Fibroblast of mammary gland (primary cell): ENCODE measurements around the gene MACROH2A2.

ENCODE experiments used
- DNase-seq: peaks from one replicate; pipeline ENCODE4 v3.0.0-alpha.2; 2010; ENCODE audit warnings: low read depth
- H3K4me3 ChIP-seq: 2 replicates; pipeline ENCODE4 v1.5.1; 2011; ENCODE audit warnings: low read depth, mild to moderate bottlenecking, low read length, moderate library complexity; ENCODE audit not compliant: control insufficient read depth
- TF ChIP-seq, protein P1 (sequence below): conservative IDR thresholded peaks from 2 replicates; pipeline ENCODE4 v1.5.1; 2011; ENCODE audit warnings: low read depth, low read length, inconsistent platforms; ENCODE audit not compliant: control insufficient read depth, insufficient read depth

MACROH2A2 gene

GRCh38 chr10:70140297-70140696, 87.7 kb downstream of the MACROH2A2 start:
- TF ChIP-seq, protein P1, sequence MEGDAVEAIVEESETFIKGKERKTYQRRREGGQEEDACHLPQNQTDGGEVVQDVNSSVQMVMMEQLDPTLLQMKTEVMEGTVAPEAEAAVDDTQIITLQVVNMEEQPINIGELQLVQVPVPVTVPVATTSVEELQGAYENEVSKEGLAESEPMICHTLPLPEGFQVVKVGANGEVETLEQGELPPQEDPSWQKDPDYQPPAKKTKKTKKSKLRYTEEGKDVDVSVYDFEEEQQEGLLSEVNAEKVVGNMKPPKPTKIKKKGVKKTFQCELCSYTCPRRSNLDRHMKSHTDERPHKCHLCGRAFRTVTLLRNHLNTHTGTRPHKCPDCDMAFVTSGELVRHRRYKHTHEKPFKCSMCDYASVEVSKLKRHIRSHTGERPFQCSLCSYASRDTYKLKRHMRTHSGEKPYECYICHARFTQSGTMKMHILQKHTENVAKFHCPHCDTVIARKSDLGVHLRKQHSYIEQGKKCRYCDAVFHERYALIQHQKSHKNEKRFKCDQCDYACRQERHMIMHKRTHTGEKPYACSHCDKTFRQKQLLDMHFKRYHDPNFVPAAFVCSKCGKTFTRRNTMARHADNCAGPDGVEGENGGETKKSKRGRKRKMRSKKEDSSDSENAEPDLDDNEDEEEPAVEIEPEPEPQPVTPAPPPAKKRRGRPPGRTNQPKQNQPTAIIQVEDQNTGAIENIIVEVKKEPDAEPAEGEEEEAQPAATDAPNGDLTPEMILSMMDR: no peak
- H3K4me3 ChIP-seq: no peak overlapping the region
- DNase-seq: no peak

GRCh38 chr10:70142555-70142954, 89.9 kb downstream of the MACROH2A2 start:
- TF ChIP-seq, protein P1: no peak

DNA sequence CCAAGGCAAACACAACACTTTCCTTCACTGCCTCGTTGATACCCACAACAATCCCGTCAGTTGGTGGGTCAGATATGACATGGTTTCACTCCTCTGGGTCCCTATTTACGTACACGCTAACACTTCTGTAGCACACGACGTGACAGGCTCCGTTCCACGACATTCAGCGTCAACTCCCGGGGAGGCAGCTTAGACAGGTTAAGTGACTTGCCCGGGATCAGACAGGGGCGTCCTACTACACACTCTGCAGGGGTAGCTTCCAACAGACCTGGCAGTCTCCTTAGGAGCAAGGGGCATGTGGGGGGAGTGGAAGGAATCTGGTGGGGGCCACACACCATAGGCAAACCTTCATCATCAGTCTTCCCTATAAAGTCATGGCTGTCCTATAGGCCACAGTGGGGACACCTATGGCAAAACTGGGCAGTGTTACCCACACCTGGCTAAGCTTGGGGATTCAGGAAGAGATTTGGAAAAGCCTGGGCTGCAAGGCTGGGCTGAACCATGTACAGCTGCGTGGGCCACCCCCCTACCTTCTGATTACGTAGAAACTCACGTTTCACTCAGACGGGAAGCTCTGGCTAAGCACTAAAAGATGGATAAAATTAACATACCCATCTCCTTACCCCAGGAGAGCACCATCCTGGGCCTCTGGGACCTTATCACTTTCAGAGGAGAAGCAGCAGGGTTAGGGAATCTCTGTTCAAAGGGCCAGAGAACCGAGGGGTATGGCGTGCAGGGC, 91.9 kb downstream of the MACROH2A2 start:
- TF ChIP-seq, protein P1: no peak
- no peak for DNase-seq
- peak overlapping the region; percentile 63 for H3K4me3 ChIP-seq

More at GRCh38 chr10:70142555-70142954, 89.9 kb downstream of the MACROH2A2 start:
- H3K4me3 ChIP-seq: no peak overlapping the region
- DNase-seq: no peak

DNA sequence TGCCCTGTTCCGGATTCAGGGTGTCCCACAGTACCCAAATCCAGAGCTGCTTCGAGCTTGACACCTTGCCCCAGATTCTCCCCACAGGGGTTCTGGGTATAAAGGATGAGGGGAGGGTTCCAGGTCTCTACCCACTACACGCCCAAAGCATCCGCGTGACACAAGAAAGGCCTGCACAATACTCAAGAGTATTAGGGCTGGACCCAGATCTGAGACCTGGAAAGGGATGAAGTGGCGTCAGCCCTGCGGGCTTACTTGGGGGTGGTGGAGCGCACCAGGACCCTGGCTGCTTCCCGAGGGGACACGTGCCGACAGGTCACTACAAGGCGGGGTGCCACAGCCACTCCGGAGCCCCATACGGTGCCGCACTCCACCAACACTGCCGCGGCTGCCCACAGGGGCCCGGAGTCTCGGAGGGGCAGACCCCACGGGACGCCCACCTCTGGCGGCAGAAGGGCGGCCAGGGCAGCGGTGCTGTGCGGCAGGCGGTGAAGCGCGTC, 92.6 kb downstream of the MACROH2A2 start:
- peak overlapping the region; percentile 63 for H3K4me3 ChIP-seq
- TF ChIP-seq, protein P1: no peak
- DNase-seq: peak; percentile 8

GRCh38 chr10:70145666-70146488, 93.2 kb downstream of the MACROH2A2 start:
- DNase-seq: peak; percentile 62
- TF ChIP-seq, protein P1: no peak
- peak overlapping the region; percentile 63 for H3K4me3 ChIP-seq

DNA sequence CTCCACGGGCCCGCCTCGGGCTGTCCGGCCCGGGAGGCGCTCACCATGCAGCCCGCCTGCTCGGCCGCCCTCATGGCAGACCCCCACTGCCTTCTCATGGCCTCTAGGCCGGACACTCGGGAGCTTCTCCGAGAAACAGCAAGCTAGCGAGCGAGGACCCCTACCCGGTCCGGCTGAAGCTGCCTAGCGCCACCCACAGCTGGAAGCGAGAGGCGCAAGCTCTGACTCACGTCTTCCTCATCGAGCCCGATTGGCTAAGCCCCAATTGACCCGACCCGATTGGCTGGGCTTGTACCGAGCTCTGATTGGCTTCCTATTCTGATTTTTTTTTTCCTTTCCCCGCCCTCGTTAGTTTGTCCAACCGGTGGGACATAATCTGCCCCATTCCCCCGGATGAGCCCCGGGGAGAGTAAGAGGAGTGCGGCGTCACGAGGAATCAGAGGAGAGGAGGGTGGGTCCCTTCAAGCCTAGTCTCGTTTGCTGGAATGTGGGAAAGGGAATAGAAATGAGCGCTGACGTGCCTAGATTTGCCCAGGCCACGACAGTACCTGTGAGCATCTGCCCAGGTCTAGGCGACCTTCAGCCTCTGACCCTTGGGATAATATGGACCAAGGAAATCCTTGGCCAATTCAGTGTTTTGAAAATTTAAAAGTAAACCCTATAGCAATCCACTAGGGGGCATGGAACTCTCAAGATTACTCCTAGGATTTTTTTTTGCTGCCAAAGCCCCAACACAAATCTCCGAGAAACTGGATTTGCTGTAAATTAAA, 94.0 kb downstream of the MACROH2A2 start, which contains the start of gene TYSND1:
Gene TYSND1, minus strand, starts transcription at position 212 of the 770 bp plus-strand sequence. Its CDS starts 114 bp downstream, at position 98.
- peak; percentile 98 for DNase-seq
- H3K4me3 ChIP-seq: peak within 1 kb of the TSS; percentile 63
- TF ChIP-seq, protein P1: peak; percentile 62
